Measurements from ENCODE around the gene C20orf204. TPM values are rescaled to one million over a fixed set of nuclear protein-coding genes. Genes with fewer than 3 reads are reported as not detected.

C20orf204 gene
- total RNA-seq, 4 donors from 2014 or later: 0.68 to 34.8 (median 1.4) TPM; not detected in 1

- no peaks in the 10 kb centered on the region for H3K36me3 ChIP-seq
- no peak overlapping the region for H3K27ac ChIP-seq
- 27% methylated on average over 13 of the region's 13 CpGs; no CpG with 5 or more reads in 1 of the 2 donors for whole genome bisulfite sequencing, 2 donors (ENCODE audit: low coverage in 1 of 2)
- TF ChIP-seq CTCF (IDR thresholded peaks at IDR 0.05): no peak
- TF ChIP-seq POLR2AphosphoS5 (IDR thresholded peaks at IDR 0.05): no peak
- TF ChIP-seq POLR2A (IDR thresholded peaks at IDR 0.05): no peak
- no peak for TF ChIP-seq EP300 (IDR thresholded peaks at IDR 0.05; ENCODE audit: low read depth)
- intact Hi-C loops (cut with DNase I; ENCODE audit: low total_unique reads) (no loop called here), in situ Hi-C loops (cut with MboI; ENCODE audit: low pct_ligation_motif_present in 1 of 4, low pct_unique_long_range_greater_than_20kb in 1 of 4, low sequenced_read_pairs in 3 of 4) (no loop called here)
- H3K9me3 ChIP-seq: no peaks in the 10 kb centered on the region
- H3K4me3 ChIP-seq: no peak overlapping the region
- H3K27me3 ChIP-seq: peaks cover 69% of the 10 kb centered on the region
- no peak for DNase-seq
- H3K4me1 ChIP-seq: peaks cover 13 to 48% (median 27%) of the 10 kb centered on the region in 4 donors
These were observed 46.2 kb downstream of the C20orf204 start for GRCh38 chr20:64082126-64082731.

DNA sequence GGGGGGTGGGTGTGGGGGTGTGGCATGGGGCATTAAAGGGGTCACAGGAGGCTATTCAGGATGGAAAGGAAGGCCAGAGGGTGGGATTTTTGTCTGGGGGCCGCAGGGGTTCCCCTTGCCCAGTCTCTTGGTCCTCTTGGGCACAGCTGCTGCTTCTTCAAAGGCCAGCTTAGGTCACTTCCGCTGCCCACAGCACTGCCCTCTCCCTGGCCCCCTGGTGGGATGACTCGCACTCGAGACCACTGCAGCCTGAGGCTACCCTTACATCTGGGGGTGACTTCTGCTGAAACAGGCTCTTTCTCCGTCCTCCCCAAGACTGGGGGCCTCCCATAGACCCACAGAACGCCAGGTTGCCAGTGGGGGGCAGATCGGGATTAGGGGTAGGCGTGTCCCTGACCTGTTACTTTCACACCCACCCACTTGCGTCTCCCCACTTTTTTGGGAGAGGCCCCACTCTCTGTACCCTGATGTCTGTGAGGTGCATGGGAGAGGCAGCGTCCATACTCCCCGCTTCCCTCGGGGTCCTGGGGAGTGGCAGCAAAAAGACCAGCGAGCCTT lies 46.9 kb downstream of the C20orf204 start:
- no peak overlapping the region for H3K27ac ChIP-seq
- DNase-seq: no peak
- no peaks in the 10 kb centered on the region for H3K36me3 ChIP-seq
- peak overlapping the region in 2 of 4 donors; percentile 49 to 59 for H3K4me3 ChIP-seq
- H3K9me3 ChIP-seq: no peaks in the 10 kb centered on the region
- peaks cover 71% of the 10 kb centered on the region for H3K27me3 ChIP-seq
- intact Hi-C loops (cut with DNase I; ENCODE audit: low total_unique reads): no loop called here
- WGBS, 2 donors (ENCODE audit: low coverage in 1 of 2): 13 to 63% methylated on average over 1 to 13 of the region's 13 CpGs
- TF ChIP-seq POLR2AphosphoS5 (IDR thresholded peaks at IDR 0.05) (no peak), POLR2A (IDR thresholded peaks at IDR 0.05) (no peak), CTCF (IDR thresholded peaks at IDR 0.05) (no peak), EP300 (IDR thresholded peaks at IDR 0.05; ENCODE audit: low read depth) (no peak)
- in situ Hi-C loops (cut with MboI; ENCODE audit: low pct_ligation_motif_present in 1 of 4, low pct_unique_long_range_greater_than_20kb in 1 of 4, low sequenced_read_pairs in 3 of 4): no loop called here
- H3K4me1 ChIP-seq: peaks cover 13 to 46% (median 27%) of the 10 kb centered on the region in 4 donors

GRCh38 chr20:64083378-64083803 lies 47.4 kb downstream of the C20orf204 start:
- in situ Hi-C loops (cut with MboI; ENCODE audit: low pct_ligation_motif_present in 1 of 4, low pct_unique_long_range_greater_than_20kb in 1 of 4, low sequenced_read_pairs in 3 of 4): no loop called here
- Histone ChIP-seq H3K9me3 (no peaks in the 10 kb centered on the region), H3K4me3 (peak overlapping the region; percentile 16 to 59 (median 40)), H3K4me1 (peaks cover 12 to 41% (median 24%) of the 10 kb centered on the region in 4 donors), H3K36me3 (no peaks in the 10 kb centered on the region), H3K27ac (no peak overlapping the region), H3K27me3 (peaks cover 70% of the 10 kb centered on the region)
- DNase-seq: peak; percentile 71
- TF ChIP-seq CTCF (IDR thresholded peaks at IDR 0.05): peak; percentile 31 to 53 (median 46)
- TF ChIP-seq POLR2A (IDR thresholded peaks at IDR 0.05): no peak
- TF ChIP-seq EP300 (IDR thresholded peaks at IDR 0.05; ENCODE audit: low read depth): no peak
- whole genome bisulfite sequencing, 2 donors (ENCODE audit: low coverage in 1 of 2): 3% methylated on average over 15 of the region's 52 CpGs; no CpG with 5 or more reads in 1 of the 2 donors
- intact Hi-C loops (cut with DNase I; ENCODE audit: low total_unique reads): no loop called here

GRCh38 chr20:64083804-64084684 lies 48.1 kb downstream of the C20orf204 start, which contains the start of gene LKAAEAR1:
Gene LKAAEAR1, minus strand, starts transcription at chr20:64084398. Its CDS starts 179 bp downstream, at chr20:64084219.
- Histone ChIP-seq H3K9me3 (no peaks in the 10 kb centered on the region), H3K4me3 (peak within 1 kb of the TSS; percentile 16 to 59 (median 40)), H3K4me1 (peaks cover 6 to 34% (median 18%) of the 10 kb centered on the region in 4 donors), H3K36me3 (no peaks in the 10 kb centered on the region), H3K27ac (no peak within 1 kb of the TSS), H3K27me3 (peaks cover 65% of the 10 kb centered on the region)
- WGBS, 2 donors (ENCODE audit: low coverage in 1 of 2): 16% methylated on average over 15 of the region's 86 CpGs; no CpG with 5 or more reads in 1 of the 2 donors
- in situ Hi-C loops (cut with MboI; ENCODE audit: low pct_ligation_motif_present in 1 of 4, low pct_unique_long_range_greater_than_20kb in 1 of 4, low sequenced_read_pairs in 3 of 4): no loop called here
- TF ChIP-seq POLR2A (IDR thresholded peaks at IDR 0.05) (no peak), CTCF (IDR thresholded peaks at IDR 0.05) (no peak), EP300 (IDR thresholded peaks at IDR 0.05; ENCODE audit: low read depth) (no peak), POLR2AphosphoS5 (IDR thresholded peaks at IDR 0.05) (no peak)
- intact Hi-C loops (cut with DNase I; ENCODE audit: low total_unique reads): no loop called here
- DNase-seq: no peak

Data from transverse colon (tissue), 4 donors.